ENCODE data around the gene FOXO1.

Gene FOXO1

GRCh38 chr13:40515702-40516101 is 150.7 kb downstream of the FOXO1 start:
- H3K9me3 Mint-ChIP-seq: no peaks in the 10 kb centered on the region
- no peak for ATAC-seq (ENCODE audit: low read depth)
- H3K36me3 Mint-ChIP-seq: no peaks in the 10 kb centered on the region
- H3K4me1 Mint-ChIP-seq: peaks cover 22% of the 10 kb centered on the region
- DNase-seq (ENCODE audit: low spot score in 2 of 2): no peak
- H3K27ac Mint-ChIP-seq: no peak overlapping the region
- no peak overlapping the region for H3K4me3 Mint-ChIP-seq
- peaks cover 3% of the 10 kb centered on the region for H3K27me3 Mint-ChIP-seq

- DNase-seq (ENCODE audit: low spot score in 2 of 2): no peak
- H3K27me3 Mint-ChIP-seq: peaks cover 3% of the 10 kb centered on the region
- H3K9me3 Mint-ChIP-seq: no peaks in the 10 kb centered on the region
- H3K4me3 Mint-ChIP-seq: no peak overlapping the region
- no peak for ATAC-seq (ENCODE audit: low read depth)
- no peak overlapping the region for H3K27ac Mint-ChIP-seq
- no peaks in the 10 kb centered on the region for H3K36me3 Mint-ChIP-seq
- H3K4me1 Mint-ChIP-seq: peaks cover 22% of the 10 kb centered on the region
These were observed 151.6 kb downstream of the FOXO1 start for GRCh38 chr13:40514802-40515201.

GRCh38 chr13:40509876-40510275 is 156.6 kb downstream of the FOXO1 start:
- Mint-ChIP-seq H3K27me3 (no peaks in the 10 kb centered on the region), H3K4me1 (peaks cover 11% of the 10 kb centered on the region), H3K27ac (no peak overlapping the region), H3K9me3 (no peaks in the 10 kb centered on the region), H3K4me3 (no peak overlapping the region), H3K36me3 (no peaks in the 10 kb centered on the region)
- DNase-seq (ENCODE audit: low spot score in 2 of 2) (no peak), ATAC-seq (ENCODE audit: low read depth) (no peak)

GRCh38 chr13:40508767-40509342 is 157.6 kb downstream of the FOXO1 start:
- DNase-seq (ENCODE audit: low spot score in 2 of 2): no peak
- H3K9me3 Mint-ChIP-seq: no peaks in the 10 kb centered on the region
- H3K4me1 Mint-ChIP-seq: peaks cover 11% of the 10 kb centered on the region
- no peak for ATAC-seq (ENCODE audit: low read depth)
- no peak overlapping the region for H3K27ac Mint-ChIP-seq
- H3K27me3 Mint-ChIP-seq: no peaks in the 10 kb centered on the region
- no peaks in the 10 kb centered on the region for H3K36me3 Mint-ChIP-seq
- H3K4me3 Mint-ChIP-seq: no peak overlapping the region

GRCh38 chr13:40508127-40508526 is 158.3 kb downstream of the FOXO1 start:
- Mint-ChIP-seq H3K27me3 (no peaks in the 10 kb centered on the region), H3K36me3 (no peaks in the 10 kb centered on the region), H3K9me3 (no peaks in the 10 kb centered on the region), H3K27ac (no peak overlapping the region), H3K4me1 (peaks cover 9% of the 10 kb centered on the region), H3K4me3 (no peak overlapping the region)
- no peak for DNase-seq (ENCODE audit: low spot score in 2 of 2)
- ATAC-seq (ENCODE audit: low read depth): no peak

- ATAC-seq (ENCODE audit: low read depth): no peak
- H3K4me1 Mint-ChIP-seq: peaks cover 4% of the 10 kb centered on the region
- H3K4me3 Mint-ChIP-seq: no peak overlapping the region
- H3K9me3 Mint-ChIP-seq: no peaks in the 10 kb centered on the region
- no peaks in the 10 kb centered on the region for H3K36me3 Mint-ChIP-seq
- DNase-seq (ENCODE audit: low spot score in 2 of 2): no peak
- H3K27ac Mint-ChIP-seq: no peak overlapping the region
- H3K27me3 Mint-ChIP-seq: no peaks in the 10 kb centered on the region
These were observed 159.6 kb downstream of the FOXO1 start for GRCh38 chr13:40506592-40507446.

All from memory B cell (primary cell).